ENCODE measurements around the gene CISH.

Gene CISH

GRCh38 chr3:50611464-50612233, at the start of gene CISH:
Gene CISH (minus strand): TSS chr3:50611774. CDS start chr3:50611650, 124 bp downstream.
- TF ChIP-seq EZH2phosphoT487 (IDR thresholded peaks at IDR 0.05; ENCODE audit: borderline replicate concordance) = no peak
- peak; percentile 67 for TF ChIP-seq CTCF (conservative IDR thresholded peaks at IDR 0.05; ENCODE audit: low read length)
- Histone ChIP-seq H4K20me1 (ENCODE audit: insufficient read depth, low read length, poor library complexity, severe bottlenecking) (no peaks in the 10 kb centered on the region), H3K9me3 (ENCODE audit: insufficient read depth, low read depth, low read length) (no peaks in the 10 kb centered on the region), H3K27me3 (ENCODE audit: insufficient read depth, low read length, poor library complexity, severe bottlenecking) (no peaks in the 10 kb centered on the region), H3K9ac (ENCODE audit: low read depth, low read length, poor library complexity, severe bottlenecking) (peak within 1 kb of the TSS; percentile 66), H3K79me2 (ENCODE audit: insufficient read depth, low read length) (no peaks in the 10 kb centered on the region), H3K4me3 (ENCODE audit: low read length, poor library complexity, severe bottlenecking) (peak within 1 kb of the TSS; percentile 78), H2AFZ (ENCODE audit: low read length) (peak within 1 kb of the TSS; percentile 96), H3K4me1 (ENCODE audit: insufficient read depth, low read length, poor library complexity, severe bottlenecking) (peaks cover 24% of the 10 kb centered on the region), H3F3A (ENCODE audit: low read depth) (no peaks in the 10 kb centered on the region), H3K4me2 (ENCODE audit: low read depth, low read length, poor library complexity, severe bottlenecking) (peak within 1 kb of the TSS; percentile 86), H3K36me3 (ENCODE audit: insufficient read depth, low read length) (no peaks in the 10 kb centered on the region), H3K9me2 (replicated peaks; ENCODE audit: low read depth, low read length) (no peaks in the 10 kb centered on the region)

GRCh38 chr3:50660386-50660785, 48.8 kb upstream of the CISH start:
- Histone ChIP-seq H3K79me2 (ENCODE audit: insufficient read depth, low read length) (no peaks in the 10 kb centered on the region), H2AFZ (ENCODE audit: low read length) (no peak overlapping the region), H4K20me1 (ENCODE audit: insufficient read depth, low read length, poor library complexity, severe bottlenecking) (no peaks in the 10 kb centered on the region), H3F3A (ENCODE audit: low read depth) (no peaks in the 10 kb centered on the region), H3K4me1 (ENCODE audit: insufficient read depth, low read length, poor library complexity, severe bottlenecking) (peaks cover 3% of the 10 kb centered on the region), H3K4me3 (ENCODE audit: low read length, poor library complexity, severe bottlenecking) (no peak overlapping the region), H3K4me2 (ENCODE audit: low read depth, low read length, poor library complexity, severe bottlenecking) (no peak overlapping the region), H3K9me3 (ENCODE audit: insufficient read depth, low read depth, low read length) (no peaks in the 10 kb centered on the region), H3K9me2 (replicated peaks; ENCODE audit: low read depth, low read length) (no peaks in the 10 kb centered on the region), H3K36me3 (ENCODE audit: insufficient read depth, low read length) (no peaks in the 10 kb centered on the region), H3K9ac (ENCODE audit: low read depth, low read length, poor library complexity, severe bottlenecking) (no peak overlapping the region), H3K27me3 (ENCODE audit: insufficient read depth, low read length, poor library complexity, severe bottlenecking) (no peaks in the 10 kb centered on the region)
- TF ChIP-seq EZH2phosphoT487 (IDR thresholded peaks at IDR 0.05; ENCODE audit: borderline replicate concordance) (no peak), CTCF (conservative IDR thresholded peaks at IDR 0.05; ENCODE audit: low read length) (no peak)

- Histone ChIP-seq H3K9me2 (replicated peaks; ENCODE audit: low read depth, low read length) (no peaks in the 10 kb centered on the region), H3K4me1 (ENCODE audit: insufficient read depth, low read length, poor library complexity, severe bottlenecking) (no peaks in the 10 kb centered on the region), H4K20me1 (ENCODE audit: insufficient read depth, low read length, poor library complexity, severe bottlenecking) (no peaks in the 10 kb centered on the region), H3K36me3 (ENCODE audit: insufficient read depth, low read length) (no peaks in the 10 kb centered on the region), H3K4me3 (ENCODE audit: low read length, poor library complexity, severe bottlenecking) (no peak overlapping the region), H3K79me2 (ENCODE audit: insufficient read depth, low read length) (no peaks in the 10 kb centered on the region), H3K9ac (ENCODE audit: low read depth, low read length, poor library complexity, severe bottlenecking) (no peak overlapping the region), H3F3A (ENCODE audit: low read depth) (no peaks in the 10 kb centered on the region), H2AFZ (ENCODE audit: low read length) (no peak overlapping the region), H3K9me3 (ENCODE audit: insufficient read depth, low read depth, low read length) (no peaks in the 10 kb centered on the region), H3K27me3 (ENCODE audit: insufficient read depth, low read length, poor library complexity, severe bottlenecking) (no peaks in the 10 kb centered on the region), H3K4me2 (ENCODE audit: low read depth, low read length, poor library complexity, severe bottlenecking) (no peak overlapping the region)
- TF ChIP-seq EZH2phosphoT487 (IDR thresholded peaks at IDR 0.05; ENCODE audit: borderline replicate concordance) = no peak
- no peak for TF ChIP-seq CTCF (conservative IDR thresholded peaks at IDR 0.05; ENCODE audit: low read length)
Observed at GRCh38 chr3:50658831-50659230, 47.3 kb upstream of the CISH start.
